ENCODE data around the gene MRPL12. TPM values are rescaled to one million over a fixed set of nuclear protein-coding genes. Genes with fewer than 3 reads are reported as not detected.
A peak's percentile ranks its signal among the peaks of the same experiment; 100 is the strongest.

MRPL12 gene
- total and polyA plus RNA-seq, 2 of the 13 experiments (the other 11 are each of a cell fraction or from before 2014, with no cell fraction given), result 39.1 to 94.1 TPM

DNA sequence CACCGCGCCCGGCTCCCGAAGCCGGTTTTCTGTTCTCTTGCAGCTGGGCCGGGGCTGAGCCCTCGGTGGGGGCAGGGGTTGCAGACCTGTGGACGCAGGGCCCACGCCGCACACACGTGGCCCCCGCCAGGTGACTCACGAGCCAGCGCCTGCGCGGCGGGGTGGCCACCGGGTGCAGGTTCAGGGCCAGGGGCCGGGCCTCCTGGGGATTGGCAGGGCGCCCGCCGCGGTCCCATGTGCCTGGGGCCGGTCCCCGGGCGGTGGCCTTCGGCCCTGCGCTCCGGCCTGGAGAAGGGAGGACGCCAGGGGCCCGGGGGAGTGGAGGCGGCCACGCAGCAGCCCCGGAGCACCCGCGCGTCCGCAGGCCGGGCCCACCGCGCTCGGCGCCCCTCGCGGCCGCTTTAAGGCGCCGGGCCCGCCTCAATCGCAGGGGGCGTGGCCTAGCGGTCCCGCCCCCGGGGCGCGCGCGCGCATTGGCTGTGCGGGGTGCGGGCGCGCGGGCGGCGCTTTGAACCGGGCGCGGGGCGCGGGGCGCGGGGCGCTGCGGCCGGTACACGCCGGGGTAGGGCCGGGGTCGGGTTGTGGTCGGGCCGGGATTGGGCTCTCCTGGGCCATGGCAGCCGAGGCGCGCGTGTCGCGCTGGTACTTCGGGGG lies 8.8 kb downstream of the MRPL12 start, which contains the start of gene SLC25A10 (continued):
- TF ChIP-seq, protein P1, sequence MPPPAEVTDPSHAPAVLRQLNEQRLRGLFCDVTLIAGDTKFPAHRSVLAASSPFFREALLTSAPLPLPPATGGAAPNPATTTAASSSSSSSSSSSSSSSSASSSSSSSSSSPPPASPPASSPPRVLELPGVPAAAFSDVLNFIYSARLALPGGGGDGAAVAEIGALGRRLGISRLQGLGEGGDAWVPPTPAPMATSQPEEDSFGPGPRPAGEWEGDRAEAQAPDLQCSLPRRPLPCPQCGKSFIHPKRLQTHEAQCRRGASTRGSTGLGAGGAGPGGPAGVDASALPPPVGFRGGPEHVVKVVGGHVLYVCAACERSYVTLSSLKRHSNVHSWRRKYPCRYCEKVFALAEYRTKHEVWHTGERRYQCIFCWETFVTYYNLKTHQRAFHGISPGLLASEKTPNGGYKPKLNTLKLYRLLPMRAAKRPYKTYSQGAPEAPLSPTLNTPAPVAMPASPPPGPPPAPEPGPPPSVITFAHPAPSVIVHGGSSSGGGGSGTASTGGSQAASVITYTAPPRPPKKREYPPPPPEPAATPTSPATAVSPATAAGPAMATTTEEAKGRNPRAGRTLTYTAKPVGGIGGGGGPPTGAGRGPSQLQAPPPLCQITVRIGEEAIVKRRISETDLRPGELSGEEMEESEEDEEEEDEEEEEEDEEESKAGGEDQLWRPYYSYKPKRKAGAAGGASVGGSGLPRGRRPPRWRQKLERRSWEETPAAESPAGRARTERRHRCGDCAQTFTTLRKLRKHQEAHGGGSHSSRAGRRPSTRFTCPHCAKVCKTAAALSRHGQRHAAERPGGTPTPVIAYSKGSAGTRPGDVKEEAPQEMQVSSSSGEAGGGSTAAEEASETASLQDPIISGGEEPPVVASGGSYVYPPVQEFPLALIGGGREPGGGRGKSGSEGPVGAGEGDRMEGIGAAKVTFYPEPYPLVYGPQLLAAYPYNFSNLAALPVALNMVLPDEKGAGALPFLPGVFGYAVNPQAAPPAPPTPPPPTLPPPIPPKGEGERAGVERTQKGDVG (CRISPR knock-in tag; IDR thresholded peaks at IDR 0.05; ENCODE audit: borderline replicate concordance), result peak; percentile 68; the same call in 1 of the 2 replicates
- peak; percentile 94 for TF ChIP-seq ZNF563 (CRISPR knock-in tag; IDR thresholded peaks at IDR 0.05)
- TF ChIP-seq, protein P2, sequence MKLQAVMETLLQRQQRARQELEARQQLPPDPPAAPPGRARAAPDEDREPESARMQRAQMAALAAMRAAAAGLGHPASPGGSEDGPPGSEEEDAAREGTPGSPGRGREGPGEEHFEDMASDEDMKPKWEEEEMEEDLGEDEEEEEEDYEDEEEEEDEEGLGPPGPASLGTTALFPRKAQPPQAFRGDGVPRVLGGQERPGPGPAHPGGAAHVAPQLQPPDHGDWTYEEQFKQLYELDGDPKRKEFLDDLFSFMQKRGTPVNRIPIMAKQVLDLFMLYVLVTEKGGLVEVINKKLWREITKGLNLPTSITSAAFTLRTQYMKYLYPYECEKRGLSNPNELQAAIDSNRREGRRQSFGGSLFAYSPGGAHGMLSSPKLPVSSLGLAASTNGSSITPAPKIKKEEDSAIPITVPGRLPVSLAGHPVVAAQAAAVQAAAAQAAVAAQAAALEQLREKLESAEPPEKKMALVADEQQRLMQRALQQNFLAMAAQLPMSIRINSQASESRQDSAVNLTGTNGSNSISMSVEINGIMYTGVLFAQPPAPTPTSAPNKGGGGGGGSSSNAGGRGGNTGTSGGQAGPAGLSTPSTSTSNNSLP (IDR thresholded peaks at IDR 0.05; ENCODE audit: low read depth, low read length), result no peak
- TF ChIP-seq ZKSCAN5 (CRISPR knock-in tag; IDR thresholded peaks at IDR 0.05), result no peak
- peak; percentile 94 for TF ChIP-seq BRCA1 (CRISPR knock-in tag; IDR thresholded peaks at IDR 0.05)
- TF ChIP-seq, protein P3, sequence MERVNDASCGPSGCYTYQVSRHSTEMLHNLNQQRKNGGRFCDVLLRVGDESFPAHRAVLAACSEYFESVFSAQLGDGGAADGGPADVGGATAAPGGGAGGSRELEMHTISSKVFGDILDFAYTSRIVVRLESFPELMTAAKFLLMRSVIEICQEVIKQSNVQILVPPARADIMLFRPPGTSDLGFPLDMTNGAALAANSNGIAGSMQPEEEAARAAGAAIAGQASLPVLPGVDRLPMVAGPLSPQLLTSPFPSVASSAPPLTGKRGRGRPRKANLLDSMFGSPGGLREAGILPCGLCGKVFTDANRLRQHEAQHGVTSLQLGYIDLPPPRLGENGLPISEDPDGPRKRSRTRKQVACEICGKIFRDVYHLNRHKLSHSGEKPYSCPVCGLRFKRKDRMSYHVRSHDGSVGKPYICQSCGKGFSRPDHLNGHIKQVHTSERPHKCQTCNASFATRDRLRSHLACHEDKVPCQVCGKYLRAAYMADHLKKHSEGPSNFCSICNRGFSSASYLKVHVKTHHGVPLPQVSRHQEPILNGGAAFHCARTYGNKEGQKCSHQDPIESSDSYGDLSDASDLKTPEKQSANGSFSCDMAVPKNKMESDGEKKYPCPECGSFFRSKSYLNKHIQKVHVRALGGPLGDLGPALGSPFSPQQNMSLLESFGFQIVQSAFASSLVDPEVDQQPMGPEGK (CRISPR knock-in tag; IDR thresholded peaks at IDR 0.05), result peak; percentile 98
- TF ChIP-seq ELF3 (CRISPR knock-in tag; IDR thresholded peaks at IDR 0.05), result peak; percentile 95
- TF ChIP-seq, protein P4, sequence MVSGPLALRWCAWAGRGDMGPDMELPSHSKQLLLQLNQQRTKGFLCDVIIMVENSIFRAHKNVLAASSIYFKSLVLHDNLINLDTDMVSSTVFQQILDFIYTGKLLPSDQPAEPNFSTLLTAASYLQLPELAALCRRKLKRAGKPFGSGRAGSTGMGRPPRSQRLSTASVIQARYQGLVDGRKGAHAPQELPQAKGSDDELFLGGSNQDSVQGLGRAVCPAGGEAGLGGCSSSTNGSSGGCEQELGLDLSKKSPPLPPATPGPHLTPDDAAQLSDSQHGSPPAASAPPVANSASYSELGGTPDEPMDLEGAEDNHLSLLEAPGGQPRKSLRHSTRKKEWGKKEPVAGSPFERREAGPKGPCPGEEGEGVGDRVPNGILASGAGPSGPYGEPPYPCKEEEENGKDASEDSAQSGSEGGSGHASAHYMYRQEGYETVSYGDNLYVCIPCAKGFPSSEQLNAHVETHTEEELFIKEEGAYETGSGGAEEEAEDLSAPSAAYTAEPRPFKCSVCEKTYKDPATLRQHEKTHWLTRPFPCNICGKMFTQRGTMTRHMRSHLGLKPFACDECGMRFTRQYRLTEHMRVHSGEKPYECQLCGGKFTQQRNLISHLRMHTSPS (CRISPR knock-in tag; IDR thresholded peaks at IDR 0.05; ENCODE audit: low read depth), result no peak
- TF ChIP-seq ZMYM4 (CRISPR knock-in tag; IDR thresholded peaks at IDR 0.05), result peak; percentile 86
- TF ChIP-seq ZFP36L2 (CRISPR knock-in tag; IDR thresholded peaks at IDR 0.05), result peak; percentile 96
- TF ChIP-seq KLF11 (CRISPR knock-in tag; IDR thresholded peaks at IDR 0.05), result peak; percentile 98
- peak in 1 of 2 experiments; percentile 99; a peak in 2 of 4 replicates for TF ChIP-seq KLF16 (CRISPR knock-in tag; IDR thresholded peaks at IDR 0.05)
- TF ChIP-seq ZNF430 (CRISPR knock-in tag; IDR thresholded peaks at IDR 0.05), result peak; percentile 99
- TF ChIP-seq EED (CRISPR knock-in tag; IDR thresholded peaks at IDR 0.05), result peak; percentile 81
- TF ChIP-seq, protein P5, sequence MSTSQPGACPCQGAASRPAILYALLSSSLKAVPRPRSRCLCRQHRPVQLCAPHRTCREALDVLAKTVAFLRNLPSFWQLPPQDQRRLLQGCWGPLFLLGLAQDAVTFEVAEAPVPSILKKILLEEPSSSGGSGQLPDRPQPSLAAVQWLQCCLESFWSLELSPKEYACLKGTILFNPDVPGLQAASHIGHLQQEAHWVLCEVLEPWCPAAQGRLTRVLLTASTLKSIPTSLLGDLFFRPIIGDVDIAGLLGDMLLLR (CRISPR knock-in tag; IDR thresholded peaks at IDR 0.05), result peak; percentile 100
- TF ChIP-seq ZNF510 (CRISPR knock-in tag; IDR thresholded peaks at IDR 0.05; ENCODE audit: low read depth), result peak; percentile 78; the same call in 1 of the 2 replicates
- TF ChIP-seq, protein P6, sequence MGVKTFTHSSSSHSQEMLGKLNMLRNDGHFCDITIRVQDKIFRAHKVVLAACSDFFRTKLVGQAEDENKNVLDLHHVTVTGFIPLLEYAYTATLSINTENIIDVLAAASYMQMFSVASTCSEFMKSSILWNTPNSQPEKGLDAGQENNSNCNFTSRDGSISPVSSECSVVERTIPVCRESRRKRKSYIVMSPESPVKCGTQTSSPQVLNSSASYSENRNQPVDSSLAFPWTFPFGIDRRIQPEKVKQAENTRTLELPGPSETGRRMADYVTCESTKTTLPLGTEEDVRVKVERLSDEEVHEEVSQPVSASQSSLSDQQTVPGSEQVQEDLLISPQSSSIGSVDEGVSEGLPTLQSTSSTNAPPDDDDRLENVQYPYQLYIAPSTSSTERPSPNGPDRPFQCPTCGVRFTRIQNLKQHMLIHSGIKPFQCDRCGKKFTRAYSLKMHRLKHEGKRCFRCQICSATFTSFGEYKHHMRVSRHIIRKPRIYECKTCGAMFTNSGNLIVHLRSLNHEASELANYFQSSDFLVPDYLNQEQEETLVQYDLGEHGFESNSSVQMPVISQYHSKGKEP (CRISPR knock-in tag; IDR thresholded peaks at IDR 0.05), result peak; percentile 98

Measured in HepG2 (cell line).